Keratinocyte (primary cell): ENCODE measurements around the gene BCHE. TPM values are rescaled to one million over a fixed set of nuclear protein-coding genes. Genes with fewer than 3 reads are reported as not detected.

Experiments
- DNase-seq: peaks from one replicate; pipeline ENCODE4 v3.0.0-alpha.2; 2011; ENCODE audit warnings: low read depth, missing footprints, low spot score
- FAIRE-seq: peaks from 2 replicates; lab custom pipeline; 2011; peaks lifted over from hg19 to GRCh38; lab: Jason Lieb, UNC
- H2AFZ ChIP-seq: 2 replicates; pipeline ENCODE4 v1.6.0; 2012; ENCODE audit warnings: low read length, control low read depth, inconsistent platforms; ENCODE audit not compliant: control insufficient read depth
- H3K27ac ChIP-seq: 2 replicates; pipeline ENCODE4 v1.5.1; 2011; ENCODE audit warnings: low read length; ENCODE audit not compliant: control insufficient read depth, insufficient read depth
- H3K27me3 ChIP-seq: 3 replicates; pipeline ENCODE4 v1.6.0; 2011; ENCODE audit warnings: low read length; ENCODE audit not compliant: control insufficient read depth, insufficient read depth; ENCODE audit errors: extremely low read depth
- H3K36me3 ChIP-seq, 2 experiments: 2 replicates in 1 of 2; 3 replicates in 1 of 2; pipeline ENCODE4 v1.5.1; 2011; ENCODE audit warnings: low read length in 2 of 2, mild to moderate bottlenecking in 1 of 2; ENCODE audit not compliant: control insufficient read depth in 2 of 2, insufficient read depth in 2 of 2; ENCODE audit errors: extremely low read depth in 1 of 2
- H3K4me1 ChIP-seq: 3 replicates; pipeline ENCODE4 v1.5.1; 2011; ENCODE audit warnings: low read length; ENCODE audit not compliant: control insufficient read depth, insufficient read depth; ENCODE audit errors: extremely low read depth
- H3K4me2 ChIP-seq: 3 replicates; pipeline ENCODE4 v1.6.0; 2011; ENCODE audit warnings: low read depth, low read length; ENCODE audit not compliant: control insufficient read depth, insufficient read depth; ENCODE audit errors: extremely low read depth
- H3K4me3 ChIP-seq, 3 experiments: fragments of 200-600 bp in 1 of 3; sonication (generic) in 1 of 3; 2 replicates in 2 of 3; 3 replicates in 1 of 3; pipeline ENCODE4 v1.5.1; 2011 to 2016; ENCODE audit warnings: low read length in 3 of 3, mild to moderate bottlenecking in 3 of 3, control low read depth in 2 of 3, inconsistent platforms in 1 of 3, low read depth in 1 of 3, mixed read lengths in 1 of 3, mixed run types in 1 of 3, moderate library complexity in 1 of 3; ENCODE audit not compliant: control insufficient read depth in 2 of 3, insufficient read depth in 2 of 3; ENCODE audit errors: extremely low read depth in 1 of 3
- H3K79me2 ChIP-seq: 2 replicates; pipeline ENCODE4 v1.6.0; 2012; ENCODE audit warnings: low read length; ENCODE audit not compliant: control insufficient read depth, insufficient read depth
- H3K9ac ChIP-seq: 3 replicates; pipeline ENCODE4 v1.6.0; 2011; ENCODE audit warnings: low read length; ENCODE audit not compliant: control insufficient read depth, insufficient read depth; ENCODE audit errors: extremely low read depth
- H3K9me1 ChIP-seq: 3 replicates; pipeline ENCODE4 v1.6.0; 2011; ENCODE audit warnings: low read length; ENCODE audit not compliant: control insufficient read depth, insufficient read depth; ENCODE audit errors: extremely low read depth
- H3K9me3 ChIP-seq: 2 replicates; pipeline ENCODE4 v1.5.1; 2012; ENCODE audit warnings: low read depth, low read length; ENCODE audit not compliant: control insufficient read depth
- H4K20me1 ChIP-seq: 3 replicates; pipeline ENCODE4 v1.6.0; 2011; ENCODE audit warnings: low read length; ENCODE audit not compliant: control insufficient read depth, insufficient read depth; ENCODE audit errors: extremely low read depth
- EZH2 ChIP-seq: IDR thresholded peaks from one replicate; pipeline ENCODE4 v1.6.1; 2012; ENCODE audit warnings: inconsistent platforms, mild to moderate bottlenecking, low read length, moderate library complexity
- dilution Hi-C: fragments of 300-500 bp; cut with MboI; formaldehyde crosslinking; loops from one replicate; pipeline ENCODE4 v1.7.0; 2020; ENCODE audit warnings: low sequenced_read_pairs; ENCODE audit not compliant: extremely low pct_ligation_motif_present
- polyA plus RNA-seq, 5 experiments: library from polyadenylated mRNA; depleted of rRNA in 3 of 5; stranded (reverse) in 3 of 5; stranded (forward) in 1 of 5; unstranded in 1 of 5; fragments of >200 nt; gene quantifications; 1 replicate in 1 of 5; 2 replicates in 3 of 5; 3 replicates in 1 of 5; pipeline versions ENCODE4 v1.2.1 to v1.2.3, GENCODE V29; 2011 to 2012; ENCODE audit warnings: missing spikeins in 2 of 5, low read depth in 1 of 5, low replicate concordance in 1 of 5
- TF ChIP-seq, protein P1 (sequence below), 3 experiments: IDR thresholded peaks in 1 of 3; conservative IDR thresholded peaks in 1 of 3; optimal IDR thresholded peaks in 1 of 3; 2 replicates in 2 of 3; 3 replicates in 1 of 3; pipeline versions ENCODE3 to v1.5.1; 2011; ENCODE audit warnings: low read length in 3 of 3, mild to moderate bottlenecking in 3 of 3, moderate library complexity in 2 of 3, control low read depth in 1 of 3, inconsistent platforms in 1 of 3; ENCODE audit not compliant: insufficient read depth in 2 of 3; ENCODE audit errors: extremely low read depth in 1 of 3

BCHE gene
- polyA plus RNA-seq, 1 donor (not counting 4 experiments of a cell fraction or from before 2014, with no cell fraction given) = 2.0 TPM

DNA sequence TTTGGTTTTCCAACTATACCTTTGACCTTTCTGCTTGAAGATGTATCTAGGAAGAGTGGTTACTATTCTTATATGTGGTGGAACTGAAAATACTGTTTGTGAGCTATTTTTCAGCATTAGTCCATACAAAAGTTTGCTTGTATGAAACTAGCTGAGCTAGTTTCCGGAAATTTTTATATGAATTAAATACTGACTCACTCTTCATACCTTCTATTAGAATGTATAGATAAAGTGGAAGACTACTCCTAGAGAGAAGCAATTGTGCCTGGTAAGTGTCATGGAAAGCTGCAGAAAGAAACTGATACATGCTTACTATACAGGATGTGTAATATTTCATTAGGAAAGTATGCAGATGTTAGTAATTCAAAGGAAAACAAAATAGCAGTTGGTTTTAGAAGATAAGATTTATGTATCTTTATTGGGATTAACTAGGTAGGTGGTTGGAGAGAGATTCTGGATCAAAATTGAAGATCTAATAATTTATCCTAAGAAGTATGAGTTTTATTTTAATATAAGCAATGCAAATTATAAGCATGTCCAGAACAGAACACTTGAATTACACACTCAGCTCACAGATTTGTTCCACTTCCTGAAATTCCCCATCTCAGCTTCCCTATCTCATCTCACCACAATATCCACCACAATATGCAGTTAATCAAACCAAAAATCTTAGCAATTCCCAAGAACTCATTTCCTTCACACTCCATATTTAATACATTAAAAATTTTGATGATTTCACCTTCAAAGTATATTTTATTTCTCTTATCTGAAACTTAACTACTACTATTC is 82.8 kb downstream of the BCHE start:
- Histone ChIP-seq H3K4me1 (peaks cover 13% of the 10 kb centered on the region), H2AFZ (no peak overlapping the region), H3K27me3 (no peaks in the 10 kb centered on the region), H3K27ac (no peak overlapping the region), H4K20me1 (no peaks in the 10 kb centered on the region), H3K4me3 (no peak overlapping the region), H3K9ac (no peak overlapping the region), H3K4me2 (no peak overlapping the region), H3K79me2 (no peaks in the 10 kb centered on the region), H3K9me3 (no peaks in the 10 kb centered on the region), H3K36me3 (no peaks in the 10 kb centered on the region), H3K9me1 (no peaks in the 10 kb centered on the region)
- dilution Hi-C loops = no loop called here
- DNase-seq (peak; percentile 13), FAIRE-seq (no peak)
- TF ChIP-seq EZH2 = no peak
- TF ChIP-seq, protein P1, sequence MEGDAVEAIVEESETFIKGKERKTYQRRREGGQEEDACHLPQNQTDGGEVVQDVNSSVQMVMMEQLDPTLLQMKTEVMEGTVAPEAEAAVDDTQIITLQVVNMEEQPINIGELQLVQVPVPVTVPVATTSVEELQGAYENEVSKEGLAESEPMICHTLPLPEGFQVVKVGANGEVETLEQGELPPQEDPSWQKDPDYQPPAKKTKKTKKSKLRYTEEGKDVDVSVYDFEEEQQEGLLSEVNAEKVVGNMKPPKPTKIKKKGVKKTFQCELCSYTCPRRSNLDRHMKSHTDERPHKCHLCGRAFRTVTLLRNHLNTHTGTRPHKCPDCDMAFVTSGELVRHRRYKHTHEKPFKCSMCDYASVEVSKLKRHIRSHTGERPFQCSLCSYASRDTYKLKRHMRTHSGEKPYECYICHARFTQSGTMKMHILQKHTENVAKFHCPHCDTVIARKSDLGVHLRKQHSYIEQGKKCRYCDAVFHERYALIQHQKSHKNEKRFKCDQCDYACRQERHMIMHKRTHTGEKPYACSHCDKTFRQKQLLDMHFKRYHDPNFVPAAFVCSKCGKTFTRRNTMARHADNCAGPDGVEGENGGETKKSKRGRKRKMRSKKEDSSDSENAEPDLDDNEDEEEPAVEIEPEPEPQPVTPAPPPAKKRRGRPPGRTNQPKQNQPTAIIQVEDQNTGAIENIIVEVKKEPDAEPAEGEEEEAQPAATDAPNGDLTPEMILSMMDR (optimal IDR thresholded peaks at IDR 0.05 in 1 of 3, IDR thresholded peaks at IDR 0.05 in 1 of 3, conservative IDR thresholded peaks at IDR 0.05 in 1 of 3; ENCODE audit: extremely low read depth in 1 of 3, insufficient read depth in 2 of 3, low read length in 3 of 3) = no peak

DNA sequence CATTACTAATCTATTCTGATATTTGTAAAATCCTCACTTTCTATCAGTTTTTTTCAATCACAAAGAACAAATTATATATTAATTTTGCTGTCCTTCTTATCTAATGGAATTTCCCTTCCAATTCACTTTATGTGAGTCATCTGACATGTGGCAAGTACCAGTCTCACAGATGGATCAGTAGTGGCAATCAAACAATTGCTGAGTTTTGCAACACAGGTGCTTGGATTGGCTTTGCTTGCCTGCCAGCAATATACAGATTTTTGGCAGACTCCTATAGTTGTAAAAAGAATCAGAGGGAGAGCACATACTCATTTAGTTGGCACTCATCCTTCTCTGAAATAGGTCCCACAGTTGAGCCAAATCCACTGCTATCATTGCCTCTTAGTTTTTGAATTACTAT is 83.7 kb downstream of the BCHE start:
- H3K27ac ChIP-seq = no peak overlapping the region
- H3K4me1 ChIP-seq = peaks cover 13% of the 10 kb centered on the region
- no peak overlapping the region for H2AFZ ChIP-seq
- H4K20me1 ChIP-seq = no peaks in the 10 kb centered on the region
- no peak overlapping the region for H3K4me2 ChIP-seq
- peak; percentile 84 for FAIRE-seq
- no peak for TF ChIP-seq EZH2
- TF ChIP-seq, protein P1 (optimal IDR thresholded peaks at IDR 0.05 in 1 of 3, IDR thresholded peaks at IDR 0.05 in 1 of 3, conservative IDR thresholded peaks at IDR 0.05 in 1 of 3; ENCODE audit: extremely low read depth in 1 of 3, insufficient read depth in 2 of 3, low read length in 3 of 3) = no peak
- no peak overlapping the region for H3K9ac ChIP-seq
- peak; percentile 33 for DNase-seq
- no peaks in the 10 kb centered on the region for H3K9me1 ChIP-seq
- dilution Hi-C loops = no loop called here
- no peaks in the 10 kb centered on the region for H3K27me3 ChIP-seq
- no peaks in the 10 kb centered on the region for H3K36me3 ChIP-seq
- no peaks in the 10 kb centered on the region for H3K79me2 ChIP-seq
- no peak overlapping the region for H3K4me3 ChIP-seq
- H3K9me3 ChIP-seq = no peaks in the 10 kb centered on the region
